SK-N-SH treated with all-trans-retinoic acid at 6 μM for 48 hours (cell line): Measurements from ENCODE around the gene CFAP20.

Experiments
- BACH2 ChIP-seq: fragments of 250-450 bp; sonication (Bioruptor Pico); IDR thresholded peaks from 2 replicates; pipeline ENCODE4 v1.9.0; 2021; ENCODE audit warnings: mild to moderate bottlenecking, borderline replicate concordance
- GLIS3 ChIP-seq: fragments of 250-450 bp; sonication (Bioruptor Pico); IDR thresholded peaks from 2 replicates; pipeline ENCODE4 v1.5.0; 2020; ENCODE audit warnings: mild to moderate bottlenecking, moderate library complexity
- PATZ1 ChIP-seq: fragments of 250-450 bp; sonication (Bioruptor Pico); IDR thresholded peaks from 2 replicates; pipeline ENCODE4 v1.8.0; 2020; ENCODE audit warnings: mild to moderate bottlenecking, moderate library complexity, borderline replicate concordance
- SNAI2 ChIP-seq: fragments of 250-450 bp; sonication (Bioruptor Pico); IDR thresholded peaks from 2 replicates; pipeline ENCODE4 v1.5.0; 2020; ENCODE audit warnings: mild to moderate bottlenecking, moderate library complexity
- TOX ChIP-seq: fragments of 250-450 bp; sonication (Bioruptor Pico); IDR thresholded peaks from 2 replicates; pipeline ENCODE4 v1.8.0; 2021; ENCODE audit warnings: mild to moderate bottlenecking, moderate library complexity, borderline replicate concordance
- TSHZ2 ChIP-seq: fragments of 250-450 bp; sonication (Bioruptor Pico); IDR thresholded peaks from 2 replicates; pipeline ENCODE4 v1.5.0; 2020; ENCODE audit warnings: mild to moderate bottlenecking, moderate library complexity

DNA sequence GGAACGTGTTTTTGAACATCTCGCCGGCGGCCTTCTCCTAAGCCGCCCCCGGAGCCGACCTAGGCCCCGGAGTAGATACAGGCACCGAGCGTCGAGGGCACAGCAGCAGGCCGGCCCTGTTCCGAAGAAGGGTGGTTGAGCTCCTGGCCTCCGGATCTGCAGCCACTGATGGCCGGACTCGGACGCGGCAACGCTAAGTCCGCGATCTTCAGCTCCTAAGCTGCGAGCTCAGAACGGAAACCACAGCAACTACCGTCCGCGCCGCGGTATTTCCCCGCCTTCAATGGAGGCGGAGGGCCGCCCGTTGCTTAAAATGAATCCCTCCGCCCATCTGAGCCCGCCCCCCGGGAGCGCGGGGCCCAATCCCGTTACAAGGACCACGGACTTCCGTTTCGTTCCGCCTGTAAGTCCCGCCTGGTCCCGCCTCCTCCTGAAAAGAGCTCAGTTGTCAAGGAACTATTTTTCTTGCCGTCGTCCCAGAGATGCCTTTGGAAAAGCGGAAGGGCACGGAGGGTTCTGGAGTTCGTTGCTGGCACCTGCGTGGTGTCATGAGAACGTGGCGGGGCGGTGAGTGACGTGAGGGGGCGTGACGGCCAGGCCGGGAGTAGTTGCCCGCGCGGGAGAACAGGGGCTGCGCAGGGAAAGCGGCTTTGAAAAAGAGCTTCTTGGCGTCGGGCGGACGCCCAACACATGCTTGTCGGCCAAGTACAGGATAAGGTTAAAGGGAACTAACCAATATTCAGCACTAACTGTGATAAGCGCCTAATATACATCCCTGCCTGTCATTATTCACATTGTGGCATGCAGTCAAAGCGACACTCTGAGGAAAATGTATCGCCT lies at the start of gene CFAP20:
- TF ChIP-seq PATZ1 (no peak), BACH2 (CRISPR knock-in tag) (no peak), TSHZ2 (CRISPR knock-in tag) (no peak), GLIS3 (no peak), TOX (CRISPR knock-in tag) (no peak), SNAI2 (CRISPR knock-in tag) (no peak; the same call in 1 of the 2 replicates)
